GM21619 (cell line): ENCODE data around the gene PSPH.

ENCODE experiments used
- ATAC-seq: cut with Tn5 transposase; IDR thresholded peaks from one replicate; pipeline ENCODE4 v1.9.1; 2021; ENCODE audit not compliant: unreplicated experiment

Gene PSPH

DNA sequence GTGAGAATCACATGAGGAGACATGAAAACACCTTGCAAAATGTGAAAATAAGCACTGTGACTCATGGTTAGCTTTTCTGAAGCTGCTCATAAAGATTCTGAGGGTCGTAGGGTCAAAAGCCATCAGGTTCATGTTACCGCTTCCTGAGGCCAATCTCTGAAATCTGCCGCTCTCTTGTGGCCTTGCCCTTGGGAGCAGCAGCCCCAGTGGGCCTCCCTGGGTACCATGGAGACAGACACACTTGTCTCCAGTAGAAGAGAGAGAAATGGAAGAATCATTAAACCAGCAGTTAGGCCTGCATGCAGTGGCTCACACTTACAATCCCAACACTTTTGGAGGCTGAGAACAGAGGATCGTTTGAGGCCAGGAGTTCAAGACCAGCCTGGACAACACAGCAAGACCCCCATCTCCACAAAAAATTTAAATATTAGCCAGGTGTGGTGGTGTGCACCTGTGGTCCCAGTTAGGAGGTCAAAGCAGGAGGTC is 44.0 kb downstream of the PSPH start:
- ATAC-seq = no peak

DNA sequence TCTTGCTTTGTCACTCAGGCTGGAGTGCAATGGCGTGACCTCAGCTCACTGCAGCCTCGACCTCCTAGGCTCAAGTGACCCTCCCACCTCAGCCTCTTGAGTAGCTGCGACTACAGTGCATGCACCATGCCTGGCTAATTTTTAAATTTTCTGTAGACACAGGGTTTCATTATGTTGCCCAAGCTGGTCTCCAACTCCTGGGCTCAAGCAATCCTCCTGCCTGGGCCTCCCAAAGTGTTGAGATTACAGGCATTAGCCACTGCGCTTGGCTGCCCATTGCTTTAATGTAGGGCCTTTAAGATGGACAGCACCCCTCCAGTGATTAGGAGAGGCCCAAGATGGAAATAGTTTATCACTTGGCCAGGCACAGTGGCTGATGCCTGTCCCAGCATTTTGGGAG is 47.5 kb downstream of the PSPH start:
- no peak for ATAC-seq

GRCh38 chr7:55996856-55997500 is 54.3 kb downstream of the PSPH start:
- ATAC-seq = no peak

DNA sequence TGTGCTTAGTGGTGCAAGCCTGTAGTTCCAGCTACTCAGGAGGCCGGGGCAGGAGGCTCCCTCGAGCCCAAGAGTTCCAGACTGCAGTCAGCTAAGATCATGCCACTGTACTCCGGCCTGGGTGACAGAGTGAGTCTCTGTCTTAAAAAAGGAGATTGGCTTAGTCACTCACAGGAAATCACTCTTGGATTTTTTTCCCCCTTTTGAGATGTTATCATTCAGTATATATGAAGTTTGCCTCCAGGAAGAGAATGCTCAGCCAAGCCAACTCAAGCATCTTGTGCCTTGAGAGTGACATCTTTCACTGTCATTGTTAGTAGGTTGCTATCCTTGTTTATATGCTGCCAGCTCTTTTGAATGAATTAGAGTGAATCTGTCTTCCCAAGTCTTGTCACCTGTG is 58.9 kb downstream of the PSPH start:
- no peak for ATAC-seq

DNA sequence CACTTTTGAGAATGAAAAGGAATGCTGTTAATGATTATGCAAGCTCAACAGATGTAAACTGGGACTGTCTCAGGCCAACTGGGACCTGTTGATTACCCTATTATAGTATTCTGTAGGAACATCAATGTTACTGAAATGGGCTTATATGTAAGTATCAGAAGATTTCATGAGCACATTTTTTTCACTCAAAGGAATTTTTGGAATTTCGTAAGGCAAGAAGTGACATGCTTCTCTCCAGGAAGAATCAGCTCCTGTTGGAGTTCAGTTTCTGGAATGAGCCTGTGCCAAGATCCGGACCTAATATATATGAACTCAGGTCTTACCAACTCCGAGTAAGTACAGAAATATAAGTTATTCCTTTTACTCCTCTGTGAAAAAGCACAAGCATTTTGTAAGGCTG is 67.7 kb downstream of the PSPH start:
- no peak for ATAC-seq

- ATAC-seq = no peak
Observed at GRCh38 chr7:55980266-55980665, 71.0 kb downstream of the PSPH start.

DNA sequence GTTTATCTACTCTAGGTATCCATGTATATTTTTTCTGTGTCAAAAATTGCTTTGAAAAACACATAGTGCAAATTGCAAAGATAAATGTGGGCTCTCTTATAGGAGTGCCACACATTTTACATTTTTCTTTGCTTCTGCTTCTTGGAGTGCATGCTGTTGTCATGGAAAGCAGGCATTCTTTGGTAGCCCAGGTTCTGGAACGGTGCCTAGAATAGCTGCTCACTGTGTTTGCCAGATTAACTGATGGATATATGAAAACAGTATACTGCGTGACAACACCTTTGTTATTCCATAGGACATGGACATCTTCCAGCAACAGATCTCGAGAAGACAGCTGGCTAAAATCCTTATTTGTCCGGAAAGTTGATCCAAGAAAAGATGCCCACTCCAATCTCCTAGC is 73.4 kb downstream of the PSPH start:
- no peak for ATAC-seq

DNA sequence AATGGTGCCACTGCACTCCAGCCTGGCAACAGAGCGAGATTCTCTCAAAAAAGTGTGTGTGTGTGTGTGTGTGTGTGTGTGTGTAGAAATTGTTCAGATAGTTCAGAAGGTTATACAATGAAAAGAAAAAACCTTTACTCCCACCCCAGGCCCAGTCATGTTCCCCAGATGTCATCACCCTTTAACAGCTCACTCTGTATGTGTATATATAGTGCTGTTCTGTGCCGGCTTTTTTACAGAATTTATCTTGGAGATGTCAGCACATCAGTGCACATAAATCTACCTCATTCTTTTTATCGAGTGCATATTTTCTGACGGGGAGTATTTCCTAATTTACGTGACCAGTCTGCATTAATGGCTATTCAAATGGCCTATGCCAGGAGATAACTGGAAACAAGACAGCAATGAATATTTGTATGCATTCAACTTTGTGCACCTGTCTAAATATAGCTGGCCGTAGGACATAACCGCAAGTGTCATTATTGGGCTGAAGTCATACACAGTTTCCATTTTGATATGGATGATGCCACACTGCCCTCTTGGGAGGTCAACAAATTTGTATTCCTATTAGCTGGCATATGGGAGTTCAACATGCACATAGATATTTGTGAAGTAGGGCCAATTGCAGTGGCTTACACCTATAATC is 75.1 kb downstream of the PSPH start:
- ATAC-seq = no peak

DNA sequence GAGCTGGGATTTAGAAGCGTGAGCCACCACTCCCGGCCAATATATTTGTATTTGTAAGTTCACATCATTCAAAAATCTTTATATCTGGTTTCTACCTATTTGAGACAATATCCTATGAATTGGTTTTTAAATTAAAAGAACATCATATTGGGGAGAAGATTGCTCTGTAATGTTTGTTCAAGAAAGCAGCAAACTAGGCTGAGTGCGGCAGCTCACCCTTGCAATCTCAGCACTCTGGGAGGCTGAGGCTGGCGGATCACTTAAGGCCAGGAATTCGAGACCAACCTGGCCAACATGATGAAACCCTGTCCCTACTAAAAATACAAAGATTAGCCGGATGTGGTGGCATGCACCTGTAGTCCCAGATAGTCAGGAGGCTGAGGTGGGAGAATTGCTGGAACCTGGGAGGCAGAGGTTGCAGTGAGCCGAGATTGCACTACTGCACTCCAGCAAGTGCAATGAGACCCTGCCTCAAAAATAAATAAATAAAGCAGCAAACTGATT is 77.4 kb downstream of the PSPH start:
- no peak for ATAC-seq

GRCh38 chr7:55970978-55971377 is 80.3 kb downstream of the PSPH start:
- no peak for ATAC-seq

- no peak for ATAC-seq
Observed at GRCh38 chr7:55970561-55970960, 80.7 kb downstream of the PSPH start.

DNA sequence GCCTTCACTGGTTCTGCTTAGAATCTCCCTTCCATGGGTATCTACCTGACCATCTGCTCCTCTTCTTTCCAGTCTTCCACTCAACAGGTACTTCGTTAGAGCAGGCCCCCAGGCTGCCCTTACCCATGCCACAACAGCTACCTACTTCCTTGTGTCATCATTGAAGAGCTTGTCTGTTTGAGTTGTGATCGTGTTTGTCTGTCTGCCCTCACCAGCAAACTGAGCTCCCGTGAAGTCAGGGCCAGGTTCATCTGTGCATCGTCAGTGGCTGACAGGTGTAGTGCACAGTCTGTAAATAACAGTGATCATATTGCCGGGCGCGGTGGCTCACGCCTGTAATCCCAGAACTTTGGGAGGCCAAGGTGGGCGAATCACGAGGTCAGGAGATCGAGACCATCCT is 81.9 kb downstream of the PSPH start:
- ATAC-seq = no peak

DNA sequence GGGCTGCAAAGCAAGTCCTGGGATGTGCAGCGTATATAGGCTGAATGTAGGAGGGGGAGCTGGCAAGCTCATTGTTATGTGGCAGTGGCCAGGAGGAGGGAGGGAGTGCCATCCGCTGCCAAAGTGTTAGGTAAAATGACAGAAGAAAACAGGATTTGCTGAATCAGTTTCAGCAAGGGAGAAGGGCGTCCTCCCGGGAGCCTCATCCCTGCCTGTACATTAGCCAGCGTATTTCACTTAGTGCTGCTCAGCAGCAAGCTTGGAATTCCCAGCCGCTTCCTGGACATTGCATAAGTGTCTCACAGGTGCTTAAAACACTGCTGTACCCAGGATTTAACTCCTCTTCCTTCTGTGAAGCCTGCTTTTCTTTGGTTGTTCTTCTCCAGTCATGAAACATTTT is 84.4 kb downstream of the PSPH start:
- ATAC-seq = no peak

GRCh38 chr7:55965805-55966421 is 85.3 kb downstream of the PSPH start:
- no peak for ATAC-seq

DNA sequence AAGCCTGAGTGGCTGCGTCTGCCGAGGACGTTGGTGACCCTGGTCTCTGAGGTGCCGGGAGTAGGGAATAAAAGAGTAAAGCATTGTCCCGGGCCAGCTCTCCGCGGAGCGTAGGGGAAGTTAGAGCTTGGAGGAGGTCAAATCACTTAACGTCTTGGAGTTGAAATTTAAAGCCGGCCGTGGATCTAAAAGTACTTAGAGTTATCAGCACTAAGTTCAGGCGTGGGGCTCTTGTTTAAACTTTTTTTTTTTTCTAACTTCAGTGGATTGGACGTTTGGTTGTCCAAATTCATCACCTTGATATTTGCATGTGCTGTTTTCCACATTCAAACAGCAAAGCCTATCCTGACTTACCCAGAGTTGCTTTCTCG is 86.2 kb downstream of the PSPH start:
- no peak for ATAC-seq

GRCh38 chr7:55964261-55965099 is 86.8 kb downstream of the PSPH start, which contains the start of gene NIPSNAP2:
Gene NIPSNAP2, plus strand, starts transcription at chr7:55964585. Its CDS starts 25 bp downstream, at chr7:55964610.
- peak; percentile 68 for ATAC-seq

DNA sequence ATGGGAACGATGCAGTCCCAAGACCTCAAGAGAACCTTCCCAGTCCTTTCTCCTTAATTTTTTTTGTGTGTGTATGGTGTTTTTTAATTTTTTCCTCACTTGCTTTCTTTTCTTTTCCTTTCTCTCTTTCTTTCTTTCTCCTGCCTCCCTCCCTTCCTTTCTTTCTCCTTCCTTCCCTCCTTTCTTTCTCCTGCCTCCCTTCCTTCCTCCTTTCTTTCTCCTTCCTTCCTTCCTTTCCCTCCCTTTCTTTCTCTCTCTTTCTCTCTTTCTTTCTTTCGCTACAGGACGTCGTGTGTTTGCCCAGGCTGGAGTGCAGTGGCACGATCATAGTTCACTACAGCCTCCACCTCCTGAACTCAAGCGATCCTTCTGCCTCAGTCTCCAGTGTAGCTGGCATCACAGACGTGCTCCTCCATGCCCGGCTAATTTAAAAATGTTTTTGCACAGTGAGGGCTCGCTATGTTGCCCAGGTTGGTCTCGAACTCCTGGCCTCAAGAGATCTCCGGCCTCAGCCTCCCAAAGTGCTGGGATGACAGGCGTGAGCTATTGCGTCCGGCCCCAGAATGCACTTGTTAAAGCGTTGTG is 87.6 kb downstream of the PSPH start:
- no peak for ATAC-seq

- ATAC-seq = no peak
Observed at GRCh38 chr7:55962014-55962413, 89.2 kb downstream of the PSPH start.
